Small intestine (tissue), 7 donors: ENCODE data around the gene LMF1. TPM values are rescaled to one million over a fixed set of nuclear protein-coding genes. Genes with fewer than 3 reads are reported as not detected.

Source experiments
- DNase-seq, 2 donors: peaks; one replicate each; pipeline versions ENCODE4 v3.0.0 to v3.0.0-alpha.2; 2013
- FAIRE-seq: peaks from 2 replicates; lab custom pipeline; 2012; peaks lifted over from hg19 to GRCh38; lab: Jason Lieb, UNC
- H3K27ac ChIP-seq, 3 donors: one replicate each; pipeline ENCODE4 v1.5.1; 2013; ENCODE audit warnings: low read length in 2 of 3, mild to moderate bottlenecking in 2 of 3, control low read depth in 1 of 3, inconsistent platforms in 1 of 3, low read depth in 1 of 3, moderate library complexity in 1 of 3
- H3K27me3 ChIP-seq, 3 donors: one replicate each; pipeline ENCODE4 v1.6.1; 2013; ENCODE audit warnings: low read length in 3 of 3, inconsistent platforms in 1 of 3; ENCODE audit not compliant: control insufficient read depth in 3 of 3, insufficient read depth in 3 of 3
- H3K36me3 ChIP-seq, 3 donors: one replicate each; pipeline ENCODE4 v1.6.1; 2013; ENCODE audit warnings: low read length in 3 of 3, inconsistent platforms in 1 of 3, low read depth in 1 of 3, mild to moderate bottlenecking in 1 of 3, moderate library complexity in 1 of 3; ENCODE audit not compliant: control insufficient read depth in 3 of 3, insufficient read depth in 2 of 3
- H3K4me1 ChIP-seq, 3 donors: one replicate each; pipeline ENCODE4 v1.6.1; 2013; ENCODE audit warnings: low read length in 2 of 3, inconsistent platforms in 1 of 3, low read depth in 1 of 3, mild to moderate bottlenecking in 1 of 3, moderate library complexity in 1 of 3; ENCODE audit not compliant: control insufficient read depth in 3 of 3, insufficient read depth in 2 of 3
- H3K4me3 ChIP-seq, 3 donors: one replicate each; pipeline ENCODE4 v1.5.1; 2013; ENCODE audit warnings: low read length in 3 of 3, control low read depth in 1 of 3, inconsistent platforms in 1 of 3, low read depth in 1 of 3, mild to moderate bottlenecking in 1 of 3, moderate library complexity in 1 of 3
- H3K9me3 ChIP-seq, 2 donors: one replicate each; pipeline ENCODE4 v1.6.1; 2013; ENCODE audit warnings: low read depth in 1 of 2, low read length in 1 of 2; ENCODE audit not compliant: control insufficient read depth in 2 of 2, insufficient read depth in 1 of 2
- WGBS, 3 donors: extraction: QIAGEN DNeasy Blood & Tissue Kit; methylation state at CpG; one replicate each; pipeline ENCODE4 v1.1.7; 2013; 5-methylcytosine and 5-hydroxymethylcytosine counted together
- polyA plus RNA-seq, 4 donors: library from polyadenylated mRNA; stranded (reverse) in 3 of 4; unstranded in 1 of 4; fragments of 200-250 nt in 3 of 4; fragments of 120-200 nt in 1 of 4; gene quantifications; one replicate each; pipeline versions ENCODE4 v1.2.1 to v1.2.3, GENCODE V29; 2013
- donor health status: healthy with polysubstance abuse.
- donor health status: control.
- donor health status: control.
- donor health status: Bipolar disorder and iron deficiency.
- donor health status: healthy.

Gene LMF1
- polyA plus RNA-seq, 4 donors = 8.2 to 18.0 (median 9.2) TPM

GRCh38 chr16:1006781-1007180, 36.0 kb upstream of the LMF1 start:
- WGBS, 3 donors = 89% methylated on average over 25 of the region's 25 CpGs
- Histone ChIP-seq H3K27me3 (peaks cover 0 to 4% (median 0%) of the 10 kb centered on the region in 3 donors), H3K27ac (no peak overlapping the region), H3K36me3 (no peaks in the 10 kb centered on the region), H3K4me3 (no peak overlapping the region), H3K9me3 (no peaks in the 10 kb centered on the region), H3K4me1 (no peaks in the 10 kb centered on the region)
- FAIRE-seq (no peak), DNase-seq (no peak)

DNA sequence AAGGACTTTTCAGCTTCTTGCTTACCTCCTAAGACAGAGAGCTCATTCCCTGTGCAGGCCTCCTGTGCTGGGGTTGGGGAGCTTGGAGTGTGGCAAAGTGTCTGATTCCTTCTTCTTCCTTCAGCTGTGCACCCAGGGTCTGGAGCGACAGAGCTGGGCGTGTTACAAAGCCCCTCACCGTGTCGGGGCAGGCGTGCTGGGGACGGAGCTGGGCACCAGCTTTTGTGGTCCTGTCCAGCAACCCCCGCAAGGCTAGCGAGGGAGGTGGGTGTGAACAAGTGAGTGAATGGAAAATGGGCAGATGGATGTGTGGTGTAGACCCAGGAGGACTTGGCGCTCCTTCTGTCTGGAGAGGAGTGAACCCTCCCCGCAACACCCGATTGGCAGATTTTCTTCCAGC, 34.5 kb upstream of the LMF1 start:
- no peak overlapping the region for H3K27ac ChIP-seq
- no peak for FAIRE-seq
- no peaks in the 10 kb centered on the region for H3K9me3 ChIP-seq
- H3K4me1 ChIP-seq = no peaks in the 10 kb centered on the region
- peaks cover 0 to 4% (median 0%) of the 10 kb centered on the region in 3 donors for H3K27me3 ChIP-seq
- no peak for DNase-seq
- H3K36me3 ChIP-seq = no peaks in the 10 kb centered on the region
- no peak overlapping the region for H3K4me3 ChIP-seq
- 75 to 90% (median 82%) methylated on average over 11 of the region's 11 CpGs for WGBS, 3 donors

GRCh38 chr16:1003391-1004347, 32.9 kb upstream of the LMF1 start:
- peak in 1 of 2 donors; percentile 7 for DNase-seq
- Histone ChIP-seq H3K36me3 (no peaks in the 10 kb centered on the region), H3K27ac (no peak overlapping the region), H3K27me3 (no peaks in the 10 kb centered on the region), H3K4me1 (no peaks in the 10 kb centered on the region), H3K9me3 (no peaks in the 10 kb centered on the region), H3K4me3 (no peak overlapping the region)
- WGBS, 3 donors = 63 to 77% (median 75%) methylated on average over 37 to 41 of the region's 41 CpGs
- FAIRE-seq = no peak

DNA sequence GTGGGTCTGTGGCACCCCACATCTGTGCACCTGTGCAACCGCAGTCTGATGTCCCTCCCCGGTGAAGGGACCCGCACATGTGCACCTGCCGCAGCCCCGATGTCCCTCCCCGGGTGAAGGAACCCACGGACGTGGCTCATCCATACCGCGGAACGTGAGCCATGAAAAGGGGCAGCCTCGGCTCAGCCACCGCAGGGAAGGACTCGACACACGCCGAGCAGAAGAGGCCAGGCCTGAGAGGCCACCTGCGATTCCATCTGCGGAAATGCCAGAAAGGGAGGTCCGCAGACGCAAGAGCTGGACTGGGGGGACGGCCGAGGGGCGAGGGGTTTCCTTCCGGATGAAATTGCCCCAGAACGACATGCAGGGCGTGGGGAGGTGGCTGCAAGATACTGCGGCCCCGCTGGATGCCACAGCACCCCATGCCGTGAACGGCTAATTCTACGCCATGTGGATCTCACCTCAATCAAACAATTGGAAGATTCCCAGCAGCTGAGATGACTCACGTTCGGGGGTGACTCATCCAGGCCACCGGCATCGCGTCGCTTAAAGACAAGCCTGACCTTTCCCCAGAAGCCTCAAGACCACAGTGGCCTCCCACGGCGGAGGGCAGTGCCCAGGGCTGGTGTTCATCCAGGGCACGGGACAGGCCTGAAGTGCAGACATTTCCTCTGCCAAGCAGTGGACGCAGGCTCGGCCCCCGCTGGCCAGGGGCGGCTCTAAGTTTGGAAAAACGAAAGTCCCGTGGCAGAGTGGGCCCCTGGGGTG, 31.8 kb upstream of the LMF1 start:
- Histone ChIP-seq H3K27me3 (peaks cover 0 to 4% (median 0%) of the 10 kb centered on the region in 3 donors), H3K4me3 (no peak overlapping the region), H3K27ac (no peak overlapping the region), H3K9me3 (no peaks in the 10 kb centered on the region), H3K36me3 (no peaks in the 10 kb centered on the region), H3K4me1 (no peaks in the 10 kb centered on the region)
- 56 to 71% (median 61%) methylated on average over 46 of the region's 46 CpGs for WGBS, 3 donors
- no peak for FAIRE-seq
- DNase-seq = peak in 1 of 2 donors; percentile 39

DNA sequence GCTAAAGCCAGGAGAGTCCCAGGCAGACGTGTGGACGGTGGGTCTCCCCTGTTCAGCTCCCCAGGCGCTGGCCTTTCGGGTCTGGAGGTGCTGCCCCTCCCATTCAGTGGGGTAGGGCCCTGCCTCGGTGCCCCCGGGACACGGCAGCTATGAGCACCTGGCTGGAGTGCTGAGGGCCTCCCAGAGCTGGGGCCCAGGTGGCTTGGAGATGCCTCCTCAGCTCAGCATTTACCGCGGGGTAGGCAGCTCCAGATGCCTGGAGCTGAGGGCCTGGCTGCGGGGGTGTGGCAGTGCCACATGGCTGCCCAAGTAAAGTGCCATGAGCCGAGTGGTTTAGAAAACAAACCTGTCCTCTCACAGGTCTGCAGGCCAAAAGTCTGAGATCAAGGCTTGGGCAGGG, 30.3 kb upstream of the LMF1 start:
- Histone ChIP-seq H3K27ac (no peak overlapping the region), H3K4me3 (no peak overlapping the region), H3K36me3 (no peaks in the 10 kb centered on the region), H3K27me3 (peaks cover 3 to 17% (median 5%) of the 10 kb centered on the region in 3 donors), H3K9me3 (peaks cover 0 to 4% of the 10 kb centered on the region in 2 donors), H3K4me1 (no peaks in the 10 kb centered on the region)
- FAIRE-seq = no peak
- WGBS, 3 donors = 87 to 92% (median 92%) methylated on average over 11 of the region's 11 CpGs
- DNase-seq = no peak

GRCh38 chr16:1000608-1001007, 29.8 kb upstream of the LMF1 start:
- peaks cover 3 to 17% (median 5%) of the 10 kb centered on the region in 3 donors for H3K27me3 ChIP-seq
- H3K36me3 ChIP-seq = no peaks in the 10 kb centered on the region
- 81 to 86% (median 84%) methylated on average over 17 of the region's 17 CpGs for WGBS, 3 donors
- no peak for FAIRE-seq
- peaks cover 0 to 9% of the 10 kb centered on the region in 2 donors for H3K9me3 ChIP-seq
- DNase-seq = no peak
- no peak overlapping the region for H3K27ac ChIP-seq
- H3K4me3 ChIP-seq = no peak overlapping the region
- no peaks in the 10 kb centered on the region for H3K4me1 ChIP-seq

DNA sequence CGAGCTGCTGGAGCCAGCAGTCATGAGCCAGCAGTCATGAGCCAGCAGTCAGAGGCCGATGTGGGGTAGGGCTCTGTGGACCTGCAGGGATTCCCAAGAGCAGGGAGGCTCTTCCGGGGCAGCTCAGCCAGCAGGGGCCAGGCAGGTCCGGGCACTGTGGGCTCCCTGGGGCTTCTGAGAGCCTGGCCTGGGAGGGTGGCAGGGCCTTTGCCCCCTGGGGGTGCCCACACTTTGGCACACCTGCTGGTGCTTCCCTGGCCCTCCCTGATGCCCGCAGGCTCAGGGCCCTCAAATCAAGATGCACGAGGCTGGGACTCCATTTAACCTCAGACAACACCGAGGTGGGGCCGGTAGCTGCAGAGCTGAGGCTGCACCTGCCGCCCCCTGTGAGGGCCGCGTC, 28.9 kb upstream of the LMF1 start:
- no peak for FAIRE-seq

DNA sequence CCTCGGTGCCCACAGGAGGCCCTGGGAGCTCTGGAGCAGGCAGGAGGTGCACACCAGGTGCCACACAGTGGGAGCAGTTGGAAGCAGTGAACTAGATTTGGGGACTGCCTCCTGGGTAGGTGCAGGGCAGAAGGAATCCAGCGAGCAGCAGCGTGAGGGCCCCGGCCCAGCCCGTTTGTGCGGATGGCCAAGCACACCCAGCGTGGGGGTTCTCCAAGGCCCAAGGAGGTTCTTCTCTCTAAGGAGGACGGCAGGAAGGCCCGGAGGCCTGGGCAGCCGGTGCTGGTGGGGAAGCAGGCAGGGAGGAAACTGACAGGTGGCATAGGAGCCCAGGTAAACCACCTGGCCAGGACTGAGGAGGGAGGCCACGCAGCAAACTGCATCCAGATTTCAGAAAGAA, 27.8 kb upstream of the LMF1 start:
- H3K9me3 ChIP-seq = peaks cover 0 to 23% of the 10 kb centered on the region in 2 donors
- 73 to 82% (median 82%) methylated on average over 11 of the region's 11 CpGs for WGBS, 3 donors
- FAIRE-seq (no peak), DNase-seq (no peak)
- peaks cover 3 to 17% (median 5%) of the 10 kb centered on the region in 3 donors for H3K27me3 ChIP-seq
- H3K4me1 ChIP-seq = no peaks in the 10 kb centered on the region
- H3K27ac ChIP-seq = no peak overlapping the region
- no peaks in the 10 kb centered on the region for H3K36me3 ChIP-seq
- H3K4me3 ChIP-seq = no peak overlapping the region

More for the DNA sequence above, 28.9 kb upstream of the LMF1 start:
- H3K36me3 ChIP-seq = no peaks in the 10 kb centered on the region
- 74 to 84% (median 82%) methylated on average over 10 to 11 of the region's 11 CpGs for WGBS, 3 donors
- H3K4me1 ChIP-seq = no peaks in the 10 kb centered on the region
- H3K27ac ChIP-seq = no peak overlapping the region
- no peak overlapping the region for H3K4me3 ChIP-seq
- peaks cover 3 to 17% (median 5%) of the 10 kb centered on the region in 3 donors for H3K27me3 ChIP-seq
- peaks cover 0 to 19% of the 10 kb centered on the region in 2 donors for H3K9me3 ChIP-seq
- no peak for DNase-seq
